Colon (tissue), 2 donors: ENCODE data around the gene H2BK1.

Experiments used
- FAIRE-seq: peaks from 2 replicates; lab custom pipeline; 2012; peaks lifted over from hg19 to GRCh38; lab: Jason Lieb, UNC
- donor health status: control.
- donor health status: control.

The H2BK1 gene

GRCh38 chr7:151232091-151232916 is 22.0 kb upstream of the H2BK1 start, which contains the start of gene CHPF2:
Gene CHPF2, plus strand, starts transcription at chr7:151232483. Its CDS starts 1,529 bp downstream, at chr7:151234012.
- FAIRE-seq: no peak

DNA sequence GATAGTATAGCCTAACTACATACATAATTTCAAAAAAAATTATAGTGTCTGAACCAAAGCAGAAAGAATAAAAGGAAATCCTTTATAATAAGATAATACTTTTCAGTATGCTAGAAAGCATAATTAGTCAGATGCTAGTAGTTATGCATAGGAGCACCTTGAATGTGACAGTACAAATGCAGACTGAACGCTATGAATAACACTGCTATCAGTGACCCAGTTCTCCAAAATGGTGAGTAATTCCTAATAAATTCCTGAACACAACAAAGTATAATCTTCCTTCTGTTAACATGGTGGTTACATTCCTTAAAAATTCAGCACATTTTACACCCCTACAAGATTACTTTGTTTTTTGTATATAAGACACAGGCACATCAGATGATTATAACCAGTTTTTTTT is 20.8 kb upstream of the H2BK1 start:
- no peak for FAIRE-seq

DNA sequence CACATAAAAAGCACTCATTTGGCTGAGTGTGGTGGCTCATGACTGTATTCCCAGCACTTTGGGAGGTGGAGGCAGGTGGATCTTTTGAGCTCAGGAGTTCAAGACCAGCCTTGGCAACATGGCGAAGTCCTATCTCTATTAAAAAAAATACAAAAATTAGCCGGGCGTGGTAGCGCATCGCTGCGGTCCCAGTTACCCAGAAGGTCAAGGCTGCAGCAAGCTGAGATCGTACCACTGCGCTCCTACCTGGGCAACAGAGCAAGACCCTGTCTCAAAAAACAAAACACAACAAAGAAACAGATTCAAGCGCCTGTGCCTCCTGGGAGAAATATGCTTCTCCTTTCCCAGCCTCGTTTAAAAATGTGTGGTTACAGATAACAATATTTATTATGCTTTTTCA is 19.0 kb upstream of the H2BK1 start:
- no peak for FAIRE-seq

DNA sequence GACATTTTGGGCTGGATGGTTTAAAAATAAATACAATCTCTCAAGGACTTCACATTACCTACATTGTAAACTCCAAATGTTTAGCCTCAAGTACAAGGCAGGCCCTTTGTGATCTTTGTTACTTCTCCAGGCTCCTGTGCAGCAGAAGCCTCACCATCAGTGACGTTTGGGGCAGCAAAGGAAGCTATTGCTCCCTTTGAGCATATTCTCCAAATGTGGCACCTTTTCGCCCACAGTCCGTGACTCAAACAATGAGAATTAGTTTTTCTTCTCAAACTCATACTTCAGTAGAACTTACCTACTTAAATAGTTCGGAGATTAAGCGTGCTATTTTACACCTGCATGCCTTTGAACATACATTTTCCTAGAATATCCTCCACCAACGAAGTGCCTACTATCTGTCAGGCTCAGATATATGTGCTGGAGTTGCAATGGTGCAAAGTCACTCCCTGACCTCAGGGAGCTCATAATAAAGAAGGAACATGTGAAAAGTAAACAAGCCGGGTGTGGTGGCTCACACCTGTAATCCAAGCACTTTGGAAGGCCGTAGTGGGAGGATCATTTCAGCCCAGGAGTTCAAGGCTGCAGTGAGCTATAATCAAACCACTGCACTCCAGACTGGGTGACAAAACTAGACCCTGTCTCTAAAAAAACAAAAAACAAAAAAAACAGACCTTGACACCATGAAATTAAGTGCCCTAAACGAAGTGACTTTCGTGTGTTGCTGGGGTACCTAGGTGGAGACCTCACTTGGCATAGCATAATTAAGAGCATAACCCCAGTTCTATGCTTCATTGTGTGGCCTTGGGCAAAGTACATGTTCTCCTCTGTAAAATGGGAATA is 18.0 kb upstream of the H2BK1 start:
- no peak for FAIRE-seq

GRCh38 chr7:151226875-151227782 is 16.8 kb upstream of the H2BK1 start, which contains the start of gene ABCF2:
Gene ABCF2, minus strand, starts transcription at chr7:151227205. Its CDS starts 747 bp downstream, at chr7:151226458.
- peak; percentile 24 for FAIRE-seq

- FAIRE-seq: no peak
Observed at GRCh38 chr7:151226560-151226874, 16.2 kb upstream of the H2BK1 start.

DNA sequence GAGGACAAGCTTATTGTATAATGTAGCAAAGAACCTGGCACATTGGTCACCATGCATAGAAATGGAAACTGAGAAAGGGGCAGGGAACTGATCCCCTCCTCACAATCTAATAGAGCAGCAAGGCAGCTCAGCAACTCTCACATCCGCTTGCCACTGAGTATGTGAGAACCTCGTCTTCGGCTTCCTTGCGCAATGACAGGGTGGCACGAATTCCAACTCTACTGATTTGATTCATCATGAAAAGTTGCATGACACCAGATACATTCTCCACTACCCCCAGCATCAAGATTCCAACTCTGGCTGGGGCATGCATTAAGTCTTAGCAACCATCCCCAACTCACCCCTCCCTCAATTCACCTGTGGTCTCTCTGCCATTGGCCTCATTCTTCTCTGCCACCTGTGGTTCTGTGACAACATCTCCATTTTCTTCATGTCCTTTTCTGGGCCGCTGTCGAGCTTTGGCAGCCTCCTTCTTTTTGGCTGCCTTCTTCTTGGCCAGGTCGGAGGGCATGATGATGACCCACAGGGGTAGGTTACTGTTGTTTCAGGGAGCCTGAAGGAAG is 15.7 kb upstream of the H2BK1 start:
- no peak for FAIRE-seq

DNA sequence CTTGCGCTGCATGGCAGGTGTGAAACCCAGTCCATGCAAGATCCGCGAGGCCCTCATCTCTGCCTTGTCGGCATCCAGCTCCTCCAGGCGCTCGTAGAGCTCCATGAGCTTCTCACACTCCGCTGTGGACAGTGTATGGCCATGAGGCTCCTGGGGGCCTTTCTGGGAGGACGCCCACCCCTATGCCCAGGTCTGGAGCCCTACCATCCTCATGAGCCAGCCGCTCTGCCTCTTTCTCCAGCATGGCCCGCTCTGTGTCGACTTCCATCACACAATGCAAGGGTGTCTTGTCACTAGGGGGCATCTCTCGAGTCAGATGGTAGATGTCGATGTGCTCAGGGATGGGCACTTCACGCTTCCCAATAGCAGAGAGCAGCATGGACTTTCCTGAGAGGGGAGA is 13.4 kb upstream of the H2BK1 start:
- no peak for FAIRE-seq

GRCh38 chr7:151218170-151218569 is 7.9 kb upstream of the H2BK1 start:
- no peak for FAIRE-seq

DNA sequence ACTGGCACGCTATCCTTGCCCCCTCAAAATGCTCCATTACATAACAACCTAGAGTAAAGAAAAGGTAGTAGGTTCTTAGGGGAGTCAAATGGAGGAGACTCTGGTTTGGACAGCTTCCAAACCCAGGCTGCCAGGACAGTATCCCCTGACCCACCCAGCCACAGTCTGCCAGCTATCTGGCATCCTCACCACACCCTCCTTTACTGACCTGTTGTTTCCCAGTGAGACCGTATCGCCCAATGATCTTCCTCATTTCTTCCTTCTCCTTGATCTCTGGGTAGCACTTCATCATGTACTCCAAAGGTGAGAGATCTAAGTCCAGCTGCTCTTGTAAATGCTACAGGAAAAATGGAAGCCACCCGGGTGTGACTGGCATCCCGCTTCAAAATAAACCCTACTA is 5.1 kb upstream of the H2BK1 start:
- FAIRE-seq: no peak

GRCh38 chr7:151213826-151214225 is 3.5 kb upstream of the H2BK1 start:
- no peak for FAIRE-seq

DNA sequence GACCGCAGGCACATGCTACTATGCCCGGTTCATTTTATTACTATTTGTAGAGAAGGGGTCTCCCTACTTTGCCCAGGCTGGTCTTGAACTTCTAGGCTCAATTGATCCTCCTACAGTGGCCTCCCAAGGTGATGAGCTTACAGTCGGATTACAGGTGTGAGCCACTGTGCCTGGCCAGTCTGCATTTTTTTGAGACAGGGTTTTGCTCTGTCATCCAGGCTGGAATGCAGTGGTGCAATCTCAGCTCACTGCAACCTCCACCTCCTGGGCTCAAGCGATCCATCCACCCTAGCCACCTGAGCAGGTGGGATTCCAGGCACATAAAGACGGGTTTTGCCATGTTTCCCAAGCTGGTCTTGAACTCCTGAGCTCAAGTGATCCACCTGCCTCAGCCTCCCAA is 2.3 kb upstream of the H2BK1 start:
- no peak for FAIRE-seq

GRCh38 chr7:151211155-151211772 is 976 bp upstream of the H2BK1 start:
- FAIRE-seq: no peak

GRCh38 chr7:151209588-151209987 is 700 bp downstream of the H2BK1 start:
- FAIRE-seq: no peak

- no peak for FAIRE-seq
Observed at GRCh38 chr7:151208253-151208862, 1.9 kb downstream of the H2BK1 start.

DNA sequence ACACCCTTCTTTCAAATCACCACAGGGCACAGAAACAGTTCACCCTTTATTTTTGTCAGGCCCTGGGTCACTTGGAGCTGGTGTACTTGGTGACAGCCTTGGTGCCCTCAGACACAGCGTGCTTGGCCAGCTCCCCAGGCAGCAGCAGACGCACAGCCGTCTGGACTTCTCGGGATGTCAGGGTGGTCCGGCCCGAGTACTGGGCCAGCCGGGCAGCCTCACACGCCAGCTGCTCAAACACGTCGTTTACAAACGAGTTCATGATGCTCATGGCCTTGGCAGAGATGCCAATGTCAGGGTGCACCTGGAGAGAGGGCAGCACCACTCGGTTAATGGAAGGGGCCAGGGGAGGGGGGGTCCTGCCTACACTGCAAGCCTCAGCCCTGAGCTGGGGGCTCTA is 2.5 kb downstream of the H2BK1 start:
- FAIRE-seq: no peak

DNA sequence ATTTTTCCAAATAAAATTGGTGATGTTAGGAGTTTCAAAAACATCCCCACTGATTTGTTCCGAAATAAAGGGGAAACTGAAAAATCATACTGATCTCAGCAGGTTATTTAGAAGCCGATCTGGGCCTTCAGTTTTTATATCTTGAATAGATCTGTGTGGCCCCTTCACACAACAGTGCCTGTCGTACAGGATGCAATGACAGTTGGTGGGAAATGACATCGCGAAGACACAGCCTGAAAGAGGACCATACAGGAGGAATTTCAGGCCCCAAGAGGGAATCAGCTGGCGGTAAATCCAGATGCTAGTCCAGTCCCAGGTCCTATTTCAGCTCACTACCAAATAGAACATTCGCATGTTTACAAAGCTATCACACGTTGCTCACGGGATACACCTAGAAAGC is 3.0 kb downstream of the H2BK1 start:
- FAIRE-seq: no peak

- no peak for FAIRE-seq
Observed at GRCh38 chr7:151206914-151207313, 3.4 kb downstream of the H2BK1 start.

GRCh38 chr7:151205730-151206129 is 4.6 kb downstream of the H2BK1 start:
- FAIRE-seq: no peak

DNA sequence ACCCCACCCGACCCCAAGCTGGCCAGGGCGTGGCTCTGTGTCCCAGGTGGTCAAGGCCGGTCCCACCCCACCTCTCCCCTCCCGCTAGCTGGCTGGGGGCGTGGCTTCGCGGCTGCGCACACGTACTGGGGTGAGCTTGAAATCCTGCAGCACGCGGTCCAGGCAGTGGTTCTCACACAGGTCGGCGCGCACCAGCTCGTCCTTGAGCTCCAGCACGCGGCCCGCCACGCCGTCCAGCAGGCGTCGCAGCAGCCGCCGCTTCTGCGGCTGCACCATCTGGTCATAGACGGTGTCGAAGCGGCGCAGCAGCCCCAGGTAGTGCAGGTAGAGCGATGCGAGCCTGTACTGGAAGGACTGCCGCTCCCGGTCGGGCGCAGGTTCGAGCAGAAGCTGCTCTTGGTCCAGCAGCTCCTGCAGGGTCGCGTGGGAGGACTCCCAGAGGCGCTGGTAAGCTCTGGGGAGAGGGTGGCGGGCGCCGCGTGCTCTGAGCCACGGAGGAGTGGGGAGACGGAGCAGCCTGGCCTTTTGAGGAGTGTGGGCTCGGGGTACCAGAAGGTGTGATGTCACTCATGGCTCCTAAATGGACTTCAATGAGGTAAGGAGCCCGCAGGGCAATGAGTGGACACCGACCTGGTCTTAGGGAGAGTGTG is 5.8 kb downstream of the H2BK1 start:
- FAIRE-seq: no peak

DNA sequence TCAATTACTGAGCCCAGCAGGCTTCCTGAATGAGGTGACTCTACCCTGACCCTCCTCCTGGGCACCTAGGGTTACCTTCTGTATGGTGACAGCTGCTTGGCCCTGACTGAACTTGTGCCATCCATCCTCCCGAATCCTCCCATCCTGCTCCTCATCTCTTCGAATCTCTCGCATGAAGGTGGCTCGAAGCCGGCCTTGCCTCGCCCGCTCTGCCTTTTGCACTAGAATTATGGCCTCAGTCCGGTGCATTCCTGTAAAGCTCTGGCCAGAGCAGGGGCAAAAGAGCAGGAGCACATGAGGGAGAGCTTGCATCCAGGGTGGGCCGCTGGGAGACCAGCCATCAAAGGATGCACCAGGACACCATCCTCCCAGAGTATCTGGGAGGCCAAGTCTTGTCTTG is 7.5 kb downstream of the H2BK1 start:
- FAIRE-seq: no peak
